HG02885 (cell line): ENCODE results near the gene ETV1.

Experiments
- ATAC-seq: cut with Tn5 transposase; IDR thresholded peaks from one replicate; pipeline ENCODE4 v1.9.1; 2021; ENCODE audit warnings: mild to moderate bottlenecking; ENCODE audit not compliant: unreplicated experiment, poor library complexity

ETV1 gene

DNA sequence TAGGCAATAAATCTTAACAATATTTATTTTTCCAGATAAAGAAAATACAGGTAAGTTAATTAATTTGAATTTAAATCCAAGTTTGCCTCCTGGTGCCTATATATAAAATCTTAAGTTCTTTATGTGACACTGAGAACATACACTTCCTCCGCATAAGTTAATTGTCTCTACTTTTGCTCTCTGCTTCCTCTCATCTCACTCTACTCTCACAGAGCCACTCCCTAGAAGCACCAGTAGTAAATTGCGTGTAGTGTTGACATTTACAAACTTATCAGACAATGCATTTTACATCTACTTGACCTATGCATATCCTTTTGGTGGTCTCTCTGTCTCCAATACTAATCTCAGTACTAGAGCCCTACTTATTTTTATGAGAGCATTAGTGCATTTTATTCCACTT lies 144.5 kb downstream of the ETV1 start:
- ATAC-seq = no peak

DNA sequence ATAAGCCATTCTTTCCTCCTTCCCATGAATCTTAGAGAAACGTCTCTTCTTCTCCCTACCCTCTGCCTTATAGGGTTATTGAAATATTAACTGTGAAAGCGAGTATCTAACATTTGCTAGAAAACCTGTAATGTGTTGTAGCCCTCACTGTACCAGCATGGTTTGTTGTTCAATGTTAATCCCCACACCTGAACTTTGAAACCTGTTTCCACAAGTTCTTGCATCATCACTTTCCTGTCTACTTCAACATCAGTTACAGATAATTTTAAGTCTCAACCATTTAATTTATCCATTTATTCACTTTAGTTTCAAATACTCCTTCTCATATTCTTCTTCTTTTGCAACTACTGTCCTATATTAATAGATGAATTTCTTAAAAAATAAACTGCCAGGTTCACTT lies 148.2 kb downstream of the ETV1 start:
- no peak for ATAC-seq
